Chondrocyte (in vitro differentiated cells): ENCODE measurements around the gene NUP35. TPM values are rescaled to one million over a fixed set of nuclear protein-coding genes. Genes with fewer than 3 reads are reported as not detected.
"Not testable (repeated sequence)": the region's sequence is repeated elsewhere in the genome, so short reads cannot be mapped to it uniquely, and the experiment has no call there.

ENCODE experiments used
- DNase-seq: peaks from one replicate; pipeline ENCODE4 v3.0.0; 2021; ENCODE audit warnings: mixed read lengths, low spot score
- H3K27ac Mint-ChIP-seq: one replicate; pipeline ENCODE4 v1.8.0; 2021; ENCODE audit warnings: mild to moderate bottlenecking, moderate library complexity, mixed read lengths; ENCODE audit not compliant: unreplicated experiment
- H3K27me3 Mint-ChIP-seq: 2 replicates; pipeline ENCODE4 v1.8.0; 2021; ENCODE audit warnings: low read depth, mixed read lengths
- H3K36me3 Mint-ChIP-seq: 2 replicates; pipeline ENCODE4 v1.8.0; 2021; ENCODE audit warnings: low read depth, mixed read lengths
- H3K4me1 Mint-ChIP-seq: 2 replicates; pipeline ENCODE4 v1.8.0; 2021; ENCODE audit warnings: low read depth, mild to moderate bottlenecking, mixed read lengths
- H3K4me3 Mint-ChIP-seq: one replicate; pipeline ENCODE4 v1.8.0; 2021; ENCODE audit warnings: mild to moderate bottlenecking, moderate library complexity, mixed read lengths; ENCODE audit not compliant: unreplicated experiment
- H3K9me3 Mint-ChIP-seq: 2 replicates; pipeline ENCODE4 v1.8.0; 2021; ENCODE audit warnings: low read depth, mixed read lengths
- total RNA-seq: library from RNA; stranded (reverse); gene quantifications from 3 replicates; pipeline ENCODE4 v1.2.1, GENCODE V29; 2021
- TF ChIP-seq, protein P1 (sequence below): fragments of 200-600 bp; sonication (generic); IDR thresholded peaks from 2 replicates; pipeline ENCODE4 v1.5.0; 2021; ENCODE audit warnings: antibody characterized with exemption, mild to moderate bottlenecking, moderate library complexity

NUP35 gene
- total RNA-seq, 1 donor from 2014 or later: 8.5 TPM

DNA sequence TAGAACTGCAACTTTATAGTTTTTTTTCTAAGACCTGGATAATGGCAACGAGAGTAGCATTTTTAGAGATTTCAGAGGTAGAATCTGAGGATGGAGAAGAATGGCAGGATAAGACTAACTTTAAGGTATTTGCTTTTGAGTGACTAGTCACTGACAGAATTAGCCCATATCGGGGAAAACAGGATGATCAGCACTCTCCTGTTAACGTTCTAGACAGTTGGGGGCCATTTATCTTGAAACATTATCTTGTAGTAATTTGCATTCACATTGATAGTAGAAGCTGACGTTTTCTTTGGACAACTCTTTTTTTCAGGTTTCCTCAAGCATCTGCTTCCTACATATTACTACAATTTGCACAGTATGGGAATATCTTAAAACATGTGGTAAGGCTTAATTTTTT lies 32.9 kb downstream of the NUP35 start:
- H3K27ac Mint-ChIP-seq: no peak overlapping the region
- DNase-seq: no peak
- H3K9me3 Mint-ChIP-seq: no peaks in the 10 kb centered on the region
- peaks cover 4% of the 10 kb centered on the region for H3K4me1 Mint-ChIP-seq
- no peaks in the 10 kb centered on the region for H3K27me3 Mint-ChIP-seq
- H3K4me3 Mint-ChIP-seq: no peak overlapping the region
- peaks cover 10% of the 10 kb centered on the region for H3K36me3 Mint-ChIP-seq
- TF ChIP-seq, protein P1, sequence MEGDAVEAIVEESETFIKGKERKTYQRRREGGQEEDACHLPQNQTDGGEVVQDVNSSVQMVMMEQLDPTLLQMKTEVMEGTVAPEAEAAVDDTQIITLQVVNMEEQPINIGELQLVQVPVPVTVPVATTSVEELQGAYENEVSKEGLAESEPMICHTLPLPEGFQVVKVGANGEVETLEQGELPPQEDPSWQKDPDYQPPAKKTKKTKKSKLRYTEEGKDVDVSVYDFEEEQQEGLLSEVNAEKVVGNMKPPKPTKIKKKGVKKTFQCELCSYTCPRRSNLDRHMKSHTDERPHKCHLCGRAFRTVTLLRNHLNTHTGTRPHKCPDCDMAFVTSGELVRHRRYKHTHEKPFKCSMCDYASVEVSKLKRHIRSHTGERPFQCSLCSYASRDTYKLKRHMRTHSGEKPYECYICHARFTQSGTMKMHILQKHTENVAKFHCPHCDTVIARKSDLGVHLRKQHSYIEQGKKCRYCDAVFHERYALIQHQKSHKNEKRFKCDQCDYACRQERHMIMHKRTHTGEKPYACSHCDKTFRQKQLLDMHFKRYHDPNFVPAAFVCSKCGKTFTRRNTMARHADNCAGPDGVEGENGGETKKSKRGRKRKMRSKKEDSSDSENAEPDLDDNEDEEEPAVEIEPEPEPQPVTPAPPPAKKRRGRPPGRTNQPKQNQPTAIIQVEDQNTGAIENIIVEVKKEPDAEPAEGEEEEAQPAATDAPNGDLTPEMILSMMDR: no peak

GRCh38 chr2:183162362-183162761 lies 38.1 kb downstream of the NUP35 start:
- peaks cover 20% of the 10 kb centered on the region for H3K36me3 Mint-ChIP-seq
- peaks cover 7% of the 10 kb centered on the region for H3K9me3 Mint-ChIP-seq
- peaks cover 6% of the 10 kb centered on the region for H3K4me1 Mint-ChIP-seq
- H3K4me3 Mint-ChIP-seq: no peak overlapping the region
- TF ChIP-seq, protein P1: no peak
- H3K27ac Mint-ChIP-seq: no peak overlapping the region
- no peaks in the 10 kb centered on the region for H3K27me3 Mint-ChIP-seq
- DNase-seq: no peak

GRCh38 chr2:183163821-183164649 lies 39.8 kb downstream of the NUP35 start:
- H3K4me1 Mint-ChIP-seq: peaks cover 2% of the 10 kb centered on the region
- peaks cover 20% of the 10 kb centered on the region for H3K36me3 Mint-ChIP-seq
- no peaks in the 10 kb centered on the region for H3K27me3 Mint-ChIP-seq
- H3K27ac Mint-ChIP-seq: no peak overlapping the region
- H3K9me3 Mint-ChIP-seq: peaks cover 7% of the 10 kb centered on the region
- H3K4me3 Mint-ChIP-seq: no peak overlapping the region
- no peak for DNase-seq
- TF ChIP-seq, protein P1: no peak

GRCh38 chr2:183164650-183165015 lies 40.4 kb downstream of the NUP35 start:
- DNase-seq: no peak
- Mint-ChIP-seq H3K4me1 (peaks cover 2% of the 10 kb centered on the region), H3K36me3 (peaks cover 20% of the 10 kb centered on the region), H3K27ac (no peak overlapping the region), H3K9me3 (peaks cover 7% of the 10 kb centered on the region), H3K27me3 (no peaks in the 10 kb centered on the region), H3K4me3 (no peak overlapping the region)
- TF ChIP-seq, protein P1: no peak

- H3K4me1 Mint-ChIP-seq: peaks cover 2% of the 10 kb centered on the region
- no peak overlapping the region for H3K27ac Mint-ChIP-seq
- peaks cover 16% of the 10 kb centered on the region for H3K36me3 Mint-ChIP-seq
- TF ChIP-seq, protein P1: no peak
- no peak for DNase-seq
- H3K9me3 Mint-ChIP-seq: peaks cover 7% of the 10 kb centered on the region
- no peaks in the 10 kb centered on the region for H3K27me3 Mint-ChIP-seq
- H3K4me3 Mint-ChIP-seq: no peak overlapping the region
Observed at GRCh38 chr2:183166210-183166609, 42.0 kb downstream of the NUP35 start.

DNA sequence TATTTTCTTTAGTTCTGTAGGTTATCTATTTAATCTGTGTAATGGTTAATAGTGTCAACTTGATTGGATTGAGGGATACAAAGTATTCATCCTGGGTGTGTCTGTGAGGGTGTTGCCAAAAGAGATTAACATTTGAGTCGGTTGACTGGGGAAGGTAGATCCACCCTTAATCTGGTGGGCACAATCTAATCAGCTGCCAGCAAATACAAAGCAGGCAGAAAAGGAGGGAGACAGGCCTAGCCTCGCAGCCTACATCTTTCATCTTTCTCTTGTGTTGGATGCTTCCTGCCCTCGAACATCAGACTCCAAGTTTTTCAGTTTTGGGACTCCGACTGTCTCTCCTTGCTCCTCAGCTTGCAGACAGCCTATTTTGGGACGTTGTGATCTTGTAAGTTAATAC lies 42.7 kb downstream of the NUP35 start:
- not testable (repeated sequence) for H3K4me3 Mint-ChIP-seq, DNase-seq, H3K27me3 Mint-ChIP-seq, H3K9me3 Mint-ChIP-seq, H3K27ac Mint-ChIP-seq, H3K4me1 Mint-ChIP-seq
- peaks cover 13% of the 10 kb centered on the region for H3K36me3 Mint-ChIP-seq
